NCI-H748 (cell line): Measurements from ENCODE around the gene TBC1D17.
A peak's percentile ranks its signal among the peaks of the same experiment; 100 is the strongest.

ENCODE experiments used
- DNase-seq: peaks from one replicate; lab custom pipeline; 2025; ENCODE audit not compliant: unreplicated experiment; lab: John Stamatoyannopoulos, UW

Gene TBC1D17

GRCh38 chr19:49933643-49934042, 56.1 kb downstream of the TBC1D17 start:
- DNase-seq, result no peak

GRCh38 chr19:49936549-49936948, 59.0 kb downstream of the TBC1D17 start:
- DNase-seq, result no peak

GRCh38 chr19:49937750-49938381, 60.4 kb downstream of the TBC1D17 start:
- DNase-seq, result peak; percentile 87
